Lower lobe of right lung (tissue), 2 donors: Measurements from ENCODE around the gene MAFF. TPM values are rescaled to one million over a fixed set of nuclear protein-coding genes. Genes with fewer than 3 reads are reported as not detected.

ENCODE experiments used
- ATAC-seq, 2 donors: fragments of 200-7000 bp; cut with Tn5 transposase; one replicate each; pipeline ENCODE4 v1.9.1; 2020 to 2022; ENCODE audit warnings: mild to moderate bottlenecking in 2 of 2, moderate library complexity in 2 of 2
- DNase-seq: peaks from one replicate; pipeline ENCODE4 v3.0.0-alpha.2; 2020
- H3K27ac ChIP-seq: fragments of 200-600 bp; one replicate; pipeline ENCODE4 v1.8.0; 2022
- H3K27me3 ChIP-seq: fragments of 200-600 bp; one replicate; pipeline ENCODE4 v1.8.0; 2022; ENCODE audit warnings: low read depth
- H3K36me3 ChIP-seq: fragments of 200-600 bp; one replicate; pipeline ENCODE4 v1.8.0; 2022; ENCODE audit warnings: mild to moderate bottlenecking
- H3K4me1 ChIP-seq: fragments of 200-600 bp; one replicate; pipeline ENCODE4 v1.8.0; 2022
- H3K4me3 ChIP-seq: fragments of 200-600 bp; one replicate; pipeline ENCODE4 v1.8.0; 2022; ENCODE audit warnings: mild to moderate bottlenecking
- H3K9me3 ChIP-seq: fragments of 200-600 bp; one replicate; pipeline ENCODE4 v1.8.0; 2022
- CTCF ChIP-seq: fragments of 200-600 bp; IDR thresholded peaks from one replicate; pipeline ENCODE4 v1.8.0; 2022; ENCODE audit warnings: antibody characterized with exemption, mild to moderate bottlenecking
- intact Hi-C: fragments of 100-400 bp; cut with DNase I; formaldehyde crosslinking; loops from one replicate; pipeline ENCODE4 v1.11.0; 2022
- total RNA-seq: library from RNA; stranded (reverse); fragmentation: NEBNext Ultra II Directional; extraction: Animal tissue kit (Norgen Biotek cat#: 25700); gene quantifications from one replicate; pipeline ENCODE4 v1.2.1, GENCODE V29; 2021
- donor health status: DM: no; HTN: yes; CAD: no; lungs with severe emphysema.

MAFF gene
- total RNA-seq, 1 donor from 2014 or later = 41.3 TPM

GRCh38 chr22:38264322-38264843 lies 62.6 kb downstream of the MAFF start:
- H3K27ac ChIP-seq = no peak overlapping the region
- no peaks in the 10 kb centered on the region for H3K9me3 ChIP-seq
- no peak for DNase-seq
- ATAC-seq = no peak
- H3K36me3 ChIP-seq = peaks cover 8% of the 10 kb centered on the region
- H3K4me1 ChIP-seq = peaks cover 76% of the 10 kb centered on the region
- TF ChIP-seq CTCF = no peak
- H3K27me3 ChIP-seq = no peaks in the 10 kb centered on the region
- intact Hi-C loops = no loop called here
- no peak overlapping the region for H3K4me3 ChIP-seq

Other genes starting within 250 kb of the MAFF start
- gene C22orf23, start 248.4 kb upstream of the MAFF start, total RNA-seq = 1.2 TPM
- gene POLR2F, start 248.3 kb upstream of the MAFF start, total RNA-seq = 60.3 TPM
- not detected for gene SOX10, start 217.4 kb upstream of the MAFF start, total RNA-seq
- 35.4 TPM for gene PICK1, start 144.6 kb upstream of the MAFF start, total RNA-seq
- 0.24 TPM for gene SLC16A8, start 117.8 kb upstream of the MAFF start, total RNA-seq
- gene BAIAP2L2, start 91.3 kb upstream of the MAFF start, total RNA-seq = 0.44 TPM
- gene PLA2G6, start 20.2 kb upstream of the MAFF start, total RNA-seq = 60.8 TPM
- 77.7 TPM for gene TMEM184B, start 71.0 kb downstream of the MAFF start, total RNA-seq
- gene CSNK1E, start 115.4 kb downstream of the MAFF start, total RNA-seq = 126 TPM